Neural cell (in vitro differentiated cells): ENCODE results near the gene SKA3. TPM values are rescaled to one million over a fixed set of nuclear protein-coding genes. Genes with fewer than 3 reads are reported as not detected.

Source experiments
- H2AFZ ChIP-seq: fragments of 200-600, 300-800 bp; sonication (generic), shearing (Covaris generic); 2 replicates; pipeline ENCODE4 v1.6.0; 2014; ENCODE audit warnings: low read depth, mild to moderate bottlenecking, antibody characterized with exemption, low read length, moderate library complexity
- H3F3A ChIP-seq: fragments of 200-600 bp; shearing (Covaris generic); 2 replicates; pipeline ENCODE4 v1.6.1; 2016; ENCODE audit warnings: mild to moderate bottlenecking, moderate library complexity, mixed read lengths, antibody characterized with exemption, low read length; ENCODE audit not compliant: insufficient read depth, poor library complexity, severe bottlenecking
- H3K27ac ChIP-seq: fragments of 200-600, 300-800 bp; sonication (generic), shearing (Covaris generic); 2 replicates; pipeline ENCODE4 v1.5.1; 2014; ENCODE audit warnings: mild to moderate bottlenecking, low read length, moderate library complexity
- H3K27me3 ChIP-seq: fragments of 300-800, 200-600 bp; sonication (generic), shearing (Covaris generic); 2 replicates; pipeline ENCODE4 v1.6.0; 2014; ENCODE audit warnings: mild to moderate bottlenecking, low read depth, low read length, moderate library complexity; ENCODE audit not compliant: insufficient read depth
- H3K36me3 ChIP-seq: fragments of 300-800, 200-600 bp; sonication (generic), shearing (Covaris generic); 2 replicates; pipeline ENCODE4 v1.5.1; 2014; ENCODE audit warnings: mild to moderate bottlenecking, antibody characterized with exemption, low read length, moderate library complexity; ENCODE audit not compliant: insufficient read depth
- H3K4me2 ChIP-seq: fragments of 300-800, 200-600 bp; sonication (generic), shearing (Covaris generic); 2 replicates; pipeline ENCODE4 v1.6.0; 2014; ENCODE audit warnings: mild to moderate bottlenecking, low read length
- H3K4me3 ChIP-seq: fragments of 300-800, 200-600 bp; sonication (generic), shearing (Covaris generic); 2 replicates; pipeline ENCODE4 v1.5.1; 2014; ENCODE audit warnings: mild to moderate bottlenecking, low read length, moderate library complexity
- H3K79me2 ChIP-seq: fragments of 200-600 bp; shearing (Covaris generic); replicated peaks from 2 replicates; pipeline ENCODE4 v1.6.0; 2014; ENCODE audit warnings: mild to moderate bottlenecking, low read length, moderate library complexity; ENCODE audit not compliant: insufficient read depth
- H3K9ac ChIP-seq: fragments of 300-800, 200-600 bp; sonication (generic), shearing (Covaris generic); 2 replicates; pipeline ENCODE4 v1.6.1; 2016; ENCODE audit warnings: mild to moderate bottlenecking, low read length, mixed read lengths
- H3K9me2 ChIP-seq: fragments of 200-600 bp; shearing (Covaris generic); 2 replicates; pipeline ENCODE4 v1.6.1; 2016; ENCODE audit warnings: mild to moderate bottlenecking, low read length, mixed read lengths; ENCODE audit not compliant: insufficient read depth
- H3K9me3 ChIP-seq: fragments of 200-600, 300-800 bp; sonication (generic), shearing (Covaris generic); 2 replicates; pipeline ENCODE4 v1.6.1; 2016; ENCODE audit warnings: mild to moderate bottlenecking, mixed run types, low read length, moderate library complexity, mixed read lengths
- H4K20me1 ChIP-seq: fragments of 200-600 bp; shearing (Covaris generic); 2 replicates; pipeline ENCODE4 v1.6.1; 2016; ENCODE audit warnings: mild to moderate bottlenecking, mixed run types; ENCODE audit not compliant: insufficient read depth
- EP300 ChIP-seq: fragments of 450-650 bp; conservative IDR thresholded peaks from 2 replicates; pipeline ENCODE4 v1.6.1; 2014; ENCODE audit warnings: antibody characterized with exemption, mild to moderate bottlenecking, moderate library complexity; ENCODE audit not compliant: poor library complexity, severe bottlenecking
- EZH2 ChIP-seq: fragments of 200-600, 300-800 bp; shearing (Covaris generic), sonication (generic); IDR thresholded peaks from 2 replicates; pipeline ENCODE4 v1.6.1; 2014; ENCODE audit warnings: antibody characterized with exemption, low read length, borderline replicate concordance, mild to moderate bottlenecking; ENCODE audit not compliant: insufficient read depth, poor library complexity, severe bottlenecking
- MXI1 ChIP-seq: fragments of 450-650 bp; conservative IDR thresholded peaks from 2 replicates; pipeline ENCODE4 v1.6.1; 2014; ENCODE audit warnings: antibody characterized with exemption, mild to moderate bottlenecking; ENCODE audit not compliant: poor library complexity, severe bottlenecking
- POLR2AphosphoS5 ChIP-seq: IDR thresholded peaks from 2 replicates; pipeline ENCODE4 v1.6.1; 2012
- RAD21 ChIP-seq: fragments of 450-650 bp; conservative IDR thresholded peaks from 2 replicates; pipeline ENCODE4 v1.6.1; 2014; ENCODE audit warnings: antibody characterized with exemption, mild to moderate bottlenecking, moderate library complexity
- SMC3 ChIP-seq: fragments of 450-650 bp; conservative IDR thresholded peaks from 2 replicates; pipeline ENCODE4 v1.6.1; 2014; ENCODE audit warnings: antibody characterized with exemption, mild to moderate bottlenecking, moderate library complexity; ENCODE audit not compliant: poor library complexity
- TAF1 ChIP-seq: IDR thresholded peaks from 2 replicates; pipeline ENCODE4 v1.6.1; 2012; ENCODE audit warnings: low read depth
- polyA plus RNA-seq: library from polyadenylated mRNA; depleted of rRNA; stranded (reverse); fragments of >200 nt; gene quantifications from 2 replicates; pipeline ENCODE4 v1.2.3, GENCODE V29; 2014
- small RNA-seq, 3 experiments: library from RNA; depleted of rRNA; stranded (forward); fragments of <200 nt; gene quantifications; one replicate each; pipeline ENCODE3, GENCODE V24; 2012
- TF ChIP-seq, protein P1 (sequence below): fragments of 450-650 bp; IDR thresholded peaks from 2 replicates; pipeline ENCODE4 v1.5.1; 2014; ENCODE audit warnings: antibody characterized with exemption, mild to moderate bottlenecking, moderate library complexity; ENCODE audit not compliant: poor library complexity, severe bottlenecking
- TF ChIP-seq, protein P2 (sequence below): IDR thresholded peaks from 2 replicates; pipeline ENCODE4 v1.6.1; 2012; ENCODE audit warnings: borderline replicate concordance

The SKA3 gene
- polyA plus RNA-seq, 1 donor from 2014 or later, result 1.3 TPM

DNA sequence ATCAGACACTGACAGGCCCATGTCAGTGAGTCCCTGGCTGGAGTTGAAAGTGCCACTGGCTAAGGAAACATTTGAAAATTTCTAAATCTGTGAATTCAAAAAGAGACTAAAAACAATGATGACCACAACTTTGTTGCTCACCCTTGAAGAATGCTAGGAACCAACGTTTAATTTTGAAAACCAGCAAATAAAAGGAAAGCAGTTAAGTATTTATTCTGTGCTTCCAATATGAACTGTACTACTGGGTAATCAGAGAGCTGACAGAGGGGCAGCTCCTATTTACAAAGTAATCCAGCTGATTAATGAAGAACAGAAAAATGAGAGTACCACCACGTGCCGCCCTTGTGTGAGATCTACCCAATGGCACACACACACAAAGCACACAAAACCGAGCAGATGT, 70.3 kb downstream of the SKA3 start:
- no peak overlapping the region for H2AFZ ChIP-seq
- no peaks in the 10 kb centered on the region for H4K20me1 ChIP-seq
- no peaks in the 10 kb centered on the region for H3F3A ChIP-seq
- H3K9me2 ChIP-seq, result no peaks in the 10 kb centered on the region
- no peak overlapping the region for H3K4me3 ChIP-seq
- no peaks in the 10 kb centered on the region for H3K36me3 ChIP-seq
- no peaks in the 10 kb centered on the region for H3K79me2 ChIP-seq
- H3K9ac ChIP-seq, result no peak overlapping the region
- TF ChIP-seq SMC3 (no peak), RAD21 (no peak)
- H3K9me3 ChIP-seq, result no peaks in the 10 kb centered on the region
- H3K4me2 ChIP-seq, result no peak overlapping the region
- H3K27me3 ChIP-seq, result no peaks in the 10 kb centered on the region
- H3K27ac ChIP-seq, result no peak overlapping the region

DNA sequence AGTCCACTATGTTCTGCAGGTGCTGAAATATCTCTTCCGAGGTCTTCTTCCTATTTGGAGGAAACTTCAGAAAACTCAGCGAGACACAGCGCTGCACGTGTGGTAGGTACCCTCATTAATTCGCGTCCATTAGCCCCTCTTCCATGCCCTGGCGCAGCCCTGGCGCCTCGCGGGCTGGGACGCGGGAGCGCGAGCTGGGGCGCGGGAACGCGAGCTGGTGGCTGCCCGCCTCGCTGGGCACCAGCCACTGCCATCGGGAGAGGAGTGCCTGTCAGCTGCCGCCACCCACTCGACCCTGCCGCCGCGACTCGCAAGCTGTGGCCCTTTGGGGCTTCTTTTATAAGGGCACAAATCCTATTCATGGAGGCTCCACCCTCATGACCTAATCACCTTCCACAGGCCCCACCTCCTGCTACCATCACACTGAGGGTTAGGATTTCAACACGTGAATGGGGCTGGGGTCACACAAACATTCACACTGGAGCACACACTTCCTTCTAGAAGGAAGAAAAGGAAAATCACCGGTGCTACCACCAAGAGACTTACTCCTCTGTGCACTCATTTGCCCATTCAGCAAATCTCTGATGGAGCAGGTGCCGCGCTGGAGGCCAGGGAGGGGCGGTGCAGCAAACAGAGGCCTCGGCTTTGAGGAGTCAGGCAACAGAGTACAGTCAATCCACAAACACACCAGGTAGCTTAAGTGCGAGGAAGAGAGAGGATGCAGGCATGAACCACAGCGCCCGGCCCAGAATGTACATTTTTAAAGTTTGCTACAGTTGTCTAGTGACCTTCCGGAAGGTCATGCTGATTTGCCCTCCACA, 71.9 kb downstream of the SKA3 start:
- Histone ChIP-seq H2AFZ (no peak overlapping the region), H3K4me3 (no peak overlapping the region), H3K9me2 (no peaks in the 10 kb centered on the region), H3K9ac (no peak overlapping the region), H3F3A (no peaks in the 10 kb centered on the region), H3K36me3 (no peaks in the 10 kb centered on the region), H3K27me3 (no peaks in the 10 kb centered on the region), H3K4me2 (no peak overlapping the region), H3K9me3 (no peaks in the 10 kb centered on the region), H3K79me2 (no peaks in the 10 kb centered on the region), H3K27ac (no peak overlapping the region), H4K20me1 (no peaks in the 10 kb centered on the region)
- TF ChIP-seq EP300 (no peak), RAD21 (no peak), SMC3 (no peak), POLR2AphosphoS5 (no peak), TAF1 (no peak), MXI1 (no peak), EZH2 (no peak)
- TF ChIP-seq, protein P1, sequence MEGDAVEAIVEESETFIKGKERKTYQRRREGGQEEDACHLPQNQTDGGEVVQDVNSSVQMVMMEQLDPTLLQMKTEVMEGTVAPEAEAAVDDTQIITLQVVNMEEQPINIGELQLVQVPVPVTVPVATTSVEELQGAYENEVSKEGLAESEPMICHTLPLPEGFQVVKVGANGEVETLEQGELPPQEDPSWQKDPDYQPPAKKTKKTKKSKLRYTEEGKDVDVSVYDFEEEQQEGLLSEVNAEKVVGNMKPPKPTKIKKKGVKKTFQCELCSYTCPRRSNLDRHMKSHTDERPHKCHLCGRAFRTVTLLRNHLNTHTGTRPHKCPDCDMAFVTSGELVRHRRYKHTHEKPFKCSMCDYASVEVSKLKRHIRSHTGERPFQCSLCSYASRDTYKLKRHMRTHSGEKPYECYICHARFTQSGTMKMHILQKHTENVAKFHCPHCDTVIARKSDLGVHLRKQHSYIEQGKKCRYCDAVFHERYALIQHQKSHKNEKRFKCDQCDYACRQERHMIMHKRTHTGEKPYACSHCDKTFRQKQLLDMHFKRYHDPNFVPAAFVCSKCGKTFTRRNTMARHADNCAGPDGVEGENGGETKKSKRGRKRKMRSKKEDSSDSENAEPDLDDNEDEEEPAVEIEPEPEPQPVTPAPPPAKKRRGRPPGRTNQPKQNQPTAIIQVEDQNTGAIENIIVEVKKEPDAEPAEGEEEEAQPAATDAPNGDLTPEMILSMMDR, result no peak
- TF ChIP-seq, protein P2, sequence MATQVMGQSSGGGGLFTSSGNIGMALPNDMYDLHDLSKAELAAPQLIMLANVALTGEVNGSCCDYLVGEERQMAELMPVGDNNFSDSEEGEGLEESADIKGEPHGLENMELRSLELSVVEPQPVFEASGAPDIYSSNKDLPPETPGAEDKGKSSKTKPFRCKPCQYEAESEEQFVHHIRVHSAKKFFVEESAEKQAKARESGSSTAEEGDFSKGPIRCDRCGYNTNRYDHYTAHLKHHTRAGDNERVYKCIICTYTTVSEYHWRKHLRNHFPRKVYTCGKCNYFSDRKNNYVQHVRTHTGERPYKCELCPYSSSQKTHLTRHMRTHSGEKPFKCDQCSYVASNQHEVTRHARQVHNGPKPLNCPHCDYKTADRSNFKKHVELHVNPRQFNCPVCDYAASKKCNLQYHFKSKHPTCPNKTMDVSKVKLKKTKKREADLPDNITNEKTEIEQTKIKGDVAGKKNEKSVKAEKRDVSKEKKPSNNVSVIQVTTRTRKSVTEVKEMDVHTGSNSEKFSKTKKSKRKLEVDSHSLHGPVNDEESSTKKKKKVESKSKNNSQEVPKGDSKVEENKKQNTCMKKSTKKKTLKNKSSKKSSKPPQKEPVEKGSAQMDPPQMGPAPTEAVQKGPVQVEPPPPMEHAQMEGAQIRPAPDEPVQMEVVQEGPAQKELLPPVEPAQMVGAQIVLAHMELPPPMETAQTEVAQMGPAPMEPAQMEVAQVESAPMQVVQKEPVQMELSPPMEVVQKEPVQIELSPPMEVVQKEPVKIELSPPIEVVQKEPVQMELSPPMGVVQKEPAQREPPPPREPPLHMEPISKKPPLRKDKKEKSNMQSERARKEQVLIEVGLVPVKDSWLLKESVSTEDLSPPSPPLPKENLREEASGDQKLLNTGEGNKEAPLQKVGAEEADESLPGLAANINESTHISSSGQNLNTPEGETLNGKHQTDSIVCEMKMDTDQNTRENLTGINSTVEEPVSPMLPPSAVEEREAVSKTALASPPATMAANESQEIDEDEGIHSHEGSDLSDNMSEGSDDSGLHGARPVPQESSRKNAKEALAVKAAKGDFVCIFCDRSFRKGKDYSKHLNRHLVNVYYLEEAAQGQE, result no peak

Small RNAs within 50 kb of the gene (small RNA-seq; reads per million reads assigned to genes)
- gene AL158032.1 (0 reads per million in 3 experiments), gene RF00086 (0 to 0.23 (median 0) reads per million in 3 experiments), gene RF02116 (0 reads per million in 3 experiments)

Other genes starting within 250 kb of the SKA3 start
- gene LATS2, start 115.0 kb downstream of the SKA3 start, polyA plus RNA-seq, result 2.6 and 3.7 TPM in 2 replicates
- 77.9 and 91.9 TPM in 2 replicates for gene SAP18, start 36.4 kb downstream of the SKA3 start, polyA plus RNA-seq
- 32.6 and 38.7 TPM in 2 replicates for gene MRPL57, start 106 bp upstream of the SKA3 start, polyA plus RNA-seq